22Rv1 (cell line): ENCODE measurements around the gene CBFA2T2.

Experiments
- H3K27ac ChIP-seq: fragments of 450-650 bp; 2 replicates; pipeline ENCODE4 v1.5.1; 2017
- CTCF ChIP-seq: fragments of 450-650 bp; IDR thresholded peaks from 2 replicates; pipeline ENCODE4 v1.5.1; 2017; ENCODE audit warnings: mild to moderate bottlenecking
- ZFX ChIP-seq: fragments of 450-650 bp; IDR thresholded peaks from 2 replicates; pipeline ENCODE4 v1.6.1; 2017; ENCODE audit warnings: antibody characterized with exemption, borderline replicate concordance

The CBFA2T2 gene

GRCh38 chr20:33680686-33681085, 190.8 kb downstream of the CBFA2T2 start:
- TF ChIP-seq CTCF (no peak), ZFX (no peak)
- H3K27ac ChIP-seq = peak overlapping the region; percentile 7; the same call in 1 of the 2 replicates

GRCh38 chr20:33681288-33681687, 191.4 kb downstream of the CBFA2T2 start:
- TF ChIP-seq ZFX (no peak), CTCF (no peak)
- H3K27ac ChIP-seq = peak overlapping the region; percentile 7; the same call in 1 of the 2 replicates

- no peak overlapping the region; the same call in 1 of the 2 replicates for H3K27ac ChIP-seq
- TF ChIP-seq ZFX (no peak), CTCF (no peak)
Measured at GRCh38 chr20:33681728-33682353, 191.9 kb downstream of the CBFA2T2 start.

- TF ChIP-seq ZFX = no peak
- TF ChIP-seq CTCF = no peak
- H3K27ac ChIP-seq = peak overlapping the region; percentile 86
Measured at GRCh38 chr20:33684533-33685327, 194.8 kb downstream of the CBFA2T2 start.

GRCh38 chr20:33685328-33686099, 195.6 kb downstream of the CBFA2T2 start:
- peak overlapping the region; percentile 86 for H3K27ac ChIP-seq
- TF ChIP-seq ZFX (no peak), CTCF (no peak)

GRCh38 chr20:33686100-33686983, 196.4 kb downstream of the CBFA2T2 start, which contains the start of gene E2F1:
Gene E2F1, minus strand, starts transcription at chr20:33686385. Its CDS starts 121 bp downstream, at chr20:33686264.
- TF ChIP-seq CTCF = peak; percentile 34
- TF ChIP-seq ZFX = no peak
- H3K27ac ChIP-seq = peak within 1 kb of the TSS; percentile 86
